Lung (tissue), 16 donors: Measurements from ENCODE around the gene HLA-G. TPM values are rescaled to one million over a fixed set of nuclear protein-coding genes. Genes with fewer than 3 reads are reported as not detected.
A peak's percentile ranks its signal among the peaks of the same experiment; 100 is the strongest.
"Not testable (repeated sequence)": the region's sequence is repeated elsewhere in the genome, so short reads cannot be mapped to it uniquely, and the experiment has no call there.

Experiments used
- ATAC-seq: fragments of 200-7000 bp; cut with Tn5 transposase; one replicate; pipeline ENCODE4 v1.9.1; 2020; ENCODE audit warnings: moderate number of reproducible peaks; ENCODE audit not compliant: insufficient read depth, low FRiP score
- DNase-seq, 3 donors: peaks; one replicate each; pipeline ENCODE4 v3.0.0-alpha.2; 2013 to 2017
- H3K27ac ChIP-seq, 2 donors: one replicate each; pipeline ENCODE4 v1.5.1; 2013; ENCODE audit warnings: mild to moderate bottlenecking in 2 of 2, moderate library complexity in 2 of 2, control low read depth in 1 of 2, inconsistent platforms in 1 of 2, low read depth in 1 of 2, low read length in 1 of 2
- H3K27me3 ChIP-seq, 3 donors: one replicate each; pipeline ENCODE4 v1.5.1; 2013; ENCODE audit warnings: low read length in 2 of 3; ENCODE audit not compliant: control insufficient read depth in 3 of 3, insufficient read depth in 3 of 3
- H3K36me3 ChIP-seq, 4 donors: one replicate each; pipeline ENCODE4 v1.5.1; 2013; ENCODE audit warnings: low read length in 4 of 4, mild to moderate bottlenecking in 1 of 4, moderate library complexity in 1 of 4; ENCODE audit not compliant: control insufficient read depth in 4 of 4, insufficient read depth in 4 of 4
- H3K4me1 ChIP-seq, 5 donors: one replicate each; pipeline ENCODE4 v1.5.1; 2013; ENCODE audit warnings: low read length in 5 of 5, mild to moderate bottlenecking in 2 of 5, moderate library complexity in 1 of 5; ENCODE audit not compliant: control insufficient read depth in 5 of 5, insufficient read depth in 5 of 5
- H3K4me3 ChIP-seq: one replicate; pipeline ENCODE4 v1.5.1; 2013; ENCODE audit warnings: mild to moderate bottlenecking, control low read depth, moderate library complexity
- H3K9ac ChIP-seq, 2 donors: one replicate each; pipeline ENCODE4 v1.5.1; 2013; ENCODE audit warnings: low read length in 2 of 2, control low read depth in 1 of 2; ENCODE audit not compliant: insufficient read depth in 1 of 2
- H3K9me3 ChIP-seq, 4 donors: one replicate each; pipeline ENCODE4 v1.5.1; 2013; ENCODE audit warnings: low read length in 3 of 4, mild to moderate bottlenecking in 1 of 4, moderate library complexity in 1 of 4; ENCODE audit not compliant: control insufficient read depth in 4 of 4, insufficient read depth in 3 of 4
- CTCF ChIP-seq: IDR thresholded peaks from 2 replicates; pipeline ENCODE4 v1.5.1; 2012; ENCODE audit warnings: mild to moderate bottlenecking; ENCODE audit errors: control extremely low read depth, extremely low read depth
- WGBS, 2 donors: extraction: QIAGEN DNeasy Blood & Tissue Kit; methylation state at CpG; one replicate each; pipeline ENCODE4 v1.1.7; 2013; 5-methylcytosine and 5-hydroxymethylcytosine counted together
- long read RNA-seq, 5 donors: transcript quantifications; one replicate each; lab custom pipeline, GENCODE V29; 2026
- polyA plus RNA-seq, 2 donors: library from polyadenylated mRNA; stranded (reverse); fragments of 200-250 nt; gene quantifications; one replicate each; pipeline ENCODE4 v1.2.1, GENCODE V29; 2013
- total RNA-seq, 2 donors: library from RNA; depleted of rRNA in 1 of 2; stranded (reverse); fragments of >200 nt in 1 of 2; gene quantifications; one replicate each; pipeline ENCODE4 v1.2.1, GENCODE V29; 2014 to 2021
- donor health status: control.
- donor health status: control.
- donor health status: Bipolar disorder and iron deficiency.
- donor health status: healthy.
- donor health status: DM: yes; HTN: yes; CAD: no.

The HLA-G gene
- total RNA-seq (1 to 10 TPM in 1 of 2 donors, under 1 TPM in 1; 0.23 to 4.9 TPM), polyA plus RNA-seq (1 to 10 TPM; 3.7 to 8.9 TPM)
- long read RNA-seq, donor 1 = 0 reads
- long read RNA-seq, donor 2 = 0 reads
- long read RNA-seq, donor 3 = 0 reads
- long read RNA-seq, donor 4 = 0 reads
- long read RNA-seq, donor 5 = 0 reads

- ATAC-seq (no peak), DNase-seq (no peak)
- 7% methylated on average over 62 to 75 of the region's 75 CpGs for WGBS, 2 donors
- Histone ChIP-seq H3K36me3 (no peaks in the 10 kb centered on the region), H3K4me1 (peaks cover 0 to 6% (median 0%) of the 10 kb centered on the region in 5 donors), H3K4me3 (peak within 1 kb of the TSS; percentile 36), H3K9ac (no peak within 1 kb of the TSS), H3K9me3 (no peaks in the 10 kb centered on the region), H3K27me3 (peaks cover 3 to 66% (median 32%) of the 10 kb centered on the region in 3 donors), H3K27ac (no peak within 1 kb of the TSS)
- TF ChIP-seq CTCF = no peak
Observed at GRCh38 chr6:29827579-29828470, at the start of gene HLA-G. Gene HLA-G, plus strand, starts transcription at chr6:29827825. Its CDS starts 20 bp downstream, at chr6:29827845.

- WGBS, 2 donors = 64 to 69% methylated on average over 13 of the region's 13 CpGs
- H3K27ac ChIP-seq, ATAC-seq, H3K4me3 ChIP-seq, DNase-seq, H3K4me1 ChIP-seq, H3K36me3 ChIP-seq, H3K9me3 ChIP-seq, H3K27me3 ChIP-seq, H3K9ac ChIP-seq: not testable (repeated sequence)
Observed at GRCh38 chr6:29780019-29780698, 47.5 kb upstream of the HLA-G start.

GRCh38 chr6:29789176-29789575 is 38.4 kb upstream of the HLA-G start:
- Histone ChIP-seq H3K9me3 (peaks cover 0 to 3% (median 1%) of the 10 kb centered on the region in 4 donors), H3K27ac (no peak overlapping the region), H3K4me1 (peaks cover 0 to 4% (median 0%) of the 10 kb centered on the region in 5 donors), H3K9ac (no peak overlapping the region), H3K27me3 (peaks cover 0 to 54% (median 35%) of the 10 kb centered on the region in 3 donors), H3K36me3 (no peaks in the 10 kb centered on the region), H3K4me3 (no peak overlapping the region)
- no peak for TF ChIP-seq CTCF
- ATAC-seq (no peak), DNase-seq (no peak)
- WGBS, 2 donors = 94 to 97% methylated on average over 1 of the region's 1 CpG

GRCh38 chr6:29790626-29791025 is 37.0 kb upstream of the HLA-G start:
- no peak overlapping the region for H3K9ac ChIP-seq
- DNase-seq (no peak), ATAC-seq (no peak)
- peaks cover 0 to 4% (median 0%) of the 10 kb centered on the region in 5 donors for H3K4me1 ChIP-seq
- 73 to 89% methylated on average over 3 of the region's 3 CpGs for WGBS, 2 donors
- H3K27me3 ChIP-seq = peaks cover 0 to 65% (median 44%) of the 10 kb centered on the region in 3 donors
- H3K4me3 ChIP-seq = no peak overlapping the region
- peaks cover 0 to 3% (median 1%) of the 10 kb centered on the region in 4 donors for H3K9me3 ChIP-seq
- H3K27ac ChIP-seq = no peak overlapping the region
- TF ChIP-seq CTCF = no peak
- no peaks in the 10 kb centered on the region for H3K36me3 ChIP-seq
